IMR-90 (cell line): Measurements from ENCODE around the gene CERT1. TPM values are rescaled to one million over a fixed set of nuclear protein-coding genes. Genes with fewer than 3 reads are reported as not detected.

ENCODE experiments used
- ATAC-seq: fragments of 200-7000 bp; cut with Tn5 transposase; 2 replicates; pipeline ENCODE4 v1.9.1; 2020; ENCODE audit warnings: low read depth, mild to moderate bottlenecking, moderate library complexity
- BruUV-seq: library from RNA; stranded (reverse); fragments of 400-500 nt; replicated peaks from 2 replicates; lab custom pipeline; 2021; lab: Mats Ljungman, UMichigan
- CTCF ChIA-PET: fragments of 300-600 bp; formaldehyde crosslinking; extraction: SDS; loops from one replicate; lab custom pipeline; 2021; ENCODE audit warnings: antibody characterized with exemption; lab: Yijun Ruan, JAX
- POLR2A ChIA-PET: fragments of 300-600 bp; sonication (Branson Sonifier 250); formaldehyde crosslinking; loops from one replicate; lab custom pipeline; 2022; ENCODE audit warnings: antibody characterized with exemption; ENCODE audit not compliant: unreplicated experiment; lab: Charles Lee
- DNase-seq: peaks from one replicate; pipeline ENCODE4 v3.0.0; 2013
- H2AFZ ChIP-seq: replicated peaks from 2 replicates; pipeline ENCODE3; 2013; ENCODE audit warnings: low read length, mild to moderate bottlenecking; ENCODE audit not compliant: poor library complexity
- H2AK5ac ChIP-seq: 2 replicates; pipeline ENCODE4 v1.6.1; 2013; ENCODE audit warnings: low read depth, low read length, inconsistent platforms
- H2AK9ac ChIP-seq: replicated peaks from 2 replicates; pipeline ENCODE3; 2013; ENCODE audit warnings: mild to moderate bottlenecking, low read depth, low read length, moderate library complexity; ENCODE audit not compliant: poor library complexity
- H2BK120ac ChIP-seq: 2 replicates; pipeline ENCODE4 v1.6.1; 2013; ENCODE audit warnings: low read depth, low read length, inconsistent platforms
- H2BK15ac ChIP-seq: 3 replicates; pipeline ENCODE4 v1.6.1; 2013; ENCODE audit warnings: low read depth, low read length, inconsistent platforms
- H2BK20ac ChIP-seq: 2 replicates; pipeline ENCODE4 v1.6.1; 2013; ENCODE audit warnings: low read depth, mild to moderate bottlenecking, inconsistent platforms, low read length, moderate library complexity
- H2BK5ac ChIP-seq: 2 replicates; pipeline ENCODE4 v1.6.1; 2013; ENCODE audit warnings: mild to moderate bottlenecking, low read depth, low read length, inconsistent platforms; ENCODE audit not compliant: poor library complexity, severe bottlenecking
- H3K14ac ChIP-seq: replicated peaks from 2 replicates; pipeline ENCODE4 v1.6.1; 2013; ENCODE audit warnings: low read depth, low read length, inconsistent platforms
- H3K18ac ChIP-seq: 2 replicates; pipeline ENCODE4 v1.6.1; 2013; ENCODE audit warnings: low read depth, low read length, control low read depth
- H3K23ac ChIP-seq: 2 replicates; pipeline ENCODE4 v1.6.1; 2013; ENCODE audit warnings: low read depth, low read length, inconsistent platforms
- H3K27ac ChIP-seq: 2 replicates; pipeline ENCODE4 v1.5.1; 2013; ENCODE audit warnings: mild to moderate bottlenecking, control low read depth, low read length; ENCODE audit not compliant: insufficient read depth
- H3K27me3 ChIP-seq: 2 replicates; pipeline ENCODE4 v1.6.1; 2013; ENCODE audit warnings: low read length; ENCODE audit not compliant: control insufficient read depth, insufficient read depth
- H3K36me3 ChIP-seq: 2 replicates; pipeline ENCODE4 v1.6.1; 2013; ENCODE audit warnings: low read length, mixed read lengths; ENCODE audit not compliant: control insufficient read depth, insufficient read depth
- H3K4ac ChIP-seq: 2 replicates; pipeline ENCODE4 v1.6.1; 2013; ENCODE audit warnings: low read depth, low read length, inconsistent platforms
- H3K4me1 ChIP-seq: 2 replicates; pipeline ENCODE4 v1.6.1; 2013; ENCODE audit warnings: low read length, mixed read lengths; ENCODE audit not compliant: control insufficient read depth, insufficient read depth
- H3K4me2 ChIP-seq: 2 replicates; pipeline ENCODE4 v1.6.1; 2013; ENCODE audit warnings: low read depth, mild to moderate bottlenecking, control low read depth, low read length, moderate library complexity
- H3K4me3 ChIP-seq: 2 replicates; pipeline ENCODE4 v1.5.1; 2013; ENCODE audit warnings: low read depth, mild to moderate bottlenecking, control low read depth, low read length, moderate library complexity; ENCODE audit not compliant: insufficient read depth
- H3K56ac ChIP-seq: 2 replicates; pipeline ENCODE4 v1.6.1; 2013; ENCODE audit warnings: low read length, inconsistent platforms; ENCODE audit not compliant: insufficient read depth; ENCODE audit errors: extremely low read depth
- H3K79me1 ChIP-seq, 2 experiments: 2 replicates each; pipeline ENCODE4 v1.6.1; 2013; ENCODE audit warnings: low read length in 2 of 2, inconsistent platforms in 1 of 2, low read depth in 1 of 2
- H3K9ac ChIP-seq: 2 replicates; pipeline ENCODE4 v1.6.1; 2013; ENCODE audit warnings: low read depth, low read length, control low read depth
- H3K9me1 ChIP-seq: 2 replicates; pipeline ENCODE4 v1.6.1; 2013; ENCODE audit warnings: low read length, inconsistent platforms; ENCODE audit not compliant: insufficient read depth
- H3K9me3 ChIP-seq: 2 replicates; pipeline ENCODE4 v1.6.1; 2013; ENCODE audit warnings: low read length; ENCODE audit not compliant: control insufficient read depth, insufficient read depth
- H4K20me1 ChIP-seq: 2 replicates; pipeline ENCODE4 v1.6.1; 2013; ENCODE audit warnings: low read length, inconsistent platforms; ENCODE audit not compliant: insufficient read depth
- H4K5ac ChIP-seq: 2 replicates; pipeline ENCODE4 v1.6.1; 2013; ENCODE audit warnings: mild to moderate bottlenecking, low read depth, low read length, control low read depth
- H4K8ac ChIP-seq, 2 experiments: 2 replicates each; pipeline ENCODE4 v1.6.1; 2013; ENCODE audit warnings: low read depth in 2 of 2, low read length in 2 of 2, control low read depth in 1 of 2, inconsistent platforms in 1 of 2
- H4K91ac ChIP-seq: 2 replicates; pipeline ENCODE4 v1.6.1; 2013; ENCODE audit warnings: low read depth, low read length, inconsistent platforms; ENCODE audit not compliant: insufficient read depth
- CEBPB ChIP-seq: IDR thresholded peaks from 2 replicates; pipeline ENCODE4 v1.6.1; 2012; ENCODE audit warnings: low read depth, low read length, improper control_type of control experiment
- MAFK ChIP-seq: IDR thresholded peaks from 2 replicates; pipeline ENCODE4 v1.6.1; 2012; ENCODE audit warnings: low read depth, low read length, improper control_type of control experiment
- NFE2L2 ChIP-seq: fragments of 150-350 bp; IDR thresholded peaks from 2 replicates; pipeline ENCODE4 v1.6.1; 2016; ENCODE audit warnings: low read depth, mild to moderate bottlenecking, low read length
- POLR2A ChIP-seq: IDR thresholded peaks from 2 replicates; pipeline ENCODE4 v1.6.1; 2012; ENCODE audit warnings: mild to moderate bottlenecking, low read depth, low read length
- SMC3 ChIP-seq: fragments of 150-350 bp; IDR thresholded peaks from 2 replicates; pipeline ENCODE4 v1.6.1; 2016; ENCODE audit warnings: low read depth, mild to moderate bottlenecking, antibody characterized with exemption, low read length, moderate library complexity
- WGBS, 2 experiments: methylation state at CpG; one replicate each; pipeline versions ENCODE4 v1.1.5 to v1.1.7; 2013; ENCODE audit warnings: missing lambda C conversion rate in 2 of 2; ENCODE audit not compliant: insufficient read length in 1 of 2; ENCODE audit errors: extremely low coverage in 2 of 2; 5-methylcytosine and 5-hydroxymethylcytosine counted together
- dilution Hi-C: fragments of 300-500 bp; cut with HindIII; formaldehyde crosslinking; loops from one replicate; pipeline ENCODE4 v1.14.3; 2018; ENCODE audit warnings: low sequenced_read_pairs; ENCODE audit not compliant: unreplicated experiment
- in situ Hi-C: fragments of 300-500 bp; cut with MboI; formaldehyde crosslinking; loops from 3 replicates; pipeline ENCODE4 v1.14.3; 2019; ENCODE audit warnings: low sequenced_read_pairs, inconsistent platforms, mixed read lengths
- intact Hi-C: fragments of 100-400 bp; cut with micrococcal nuclease; formaldehyde crosslinking; loops from 2 replicates; pipeline ENCODE4 v1.10.0; 2022
- polyA plus RNA-seq, 3 experiments: library from polyadenylated mRNA; depleted of rRNA; stranded (reverse); fragments of >200 nt; gene quantifications; 2 replicates each; pipeline ENCODE4 v1.2.3, GENCODE V29; 2012; ENCODE audit warnings: low replicate concordance in 1 of 3
- total RNA-seq: library from RNA; depleted of rRNA; stranded (reverse); fragments of >200 nt; gene quantifications from 2 replicates; pipeline ENCODE4 v1.2.3, GENCODE V29; 2012

CERT1 gene
- total and polyA plus RNA-seq, 2 of the 4 experiments (the other 2 are of a cell fraction), result 7.2 TPM

DNA sequence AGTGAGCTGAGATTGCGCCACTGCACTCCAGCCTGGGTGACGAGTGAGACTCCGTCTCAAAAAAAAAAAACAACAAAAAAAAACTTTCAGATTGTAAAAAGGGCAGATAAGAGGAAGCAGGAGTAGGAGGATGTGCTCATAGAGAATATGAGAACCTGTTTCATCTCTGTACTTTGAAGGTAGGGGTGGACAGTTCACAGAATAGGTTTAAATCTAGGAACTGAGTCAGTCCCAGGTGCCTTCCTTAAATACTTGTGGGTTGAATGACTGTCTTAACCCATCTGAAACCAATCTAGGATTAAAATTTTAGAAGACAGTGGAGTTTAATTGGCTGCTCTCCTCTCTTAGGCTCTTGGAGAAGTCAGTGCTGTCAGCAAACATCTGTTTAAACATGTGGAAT is 12.6 kb upstream of the CERT1 start:
- ChIA-PET CTCF (no interaction called here), POLR2A (no interaction called here)
- WGBS, 2 experiments, result no CpG with 5 or more reads among the region's 3 CpGs
- Histone ChIP-seq H4K20me1 (no peaks in the 10 kb centered on the region; the same call in none of the 2 replicates), H3K9me3 (peaks cover 5% of the 10 kb centered on the region; the same call in 1 of the 2 replicates), H3K4me3 (no peak overlapping the region), H3K4ac (no peak overlapping the region), H3K27me3 (no peaks in the 10 kb centered on the region), H2BK15ac (no peak overlapping the region), H4K91ac (no peak overlapping the region), H3K4me1 (no peaks in the 10 kb centered on the region), H2AK5ac (no peak overlapping the region), H4K8ac (no peak overlapping the region), H4K5ac (no peak overlapping the region), H2BK20ac (no peak overlapping the region), H2AFZ (no peak overlapping the region), H3K9ac (no peak overlapping the region), H2BK5ac (no peak overlapping the region), H3K23ac (no peak overlapping the region), H3K79me1 (peaks cover 23 to 36% of the 10 kb centered on the region in 2 experiments), H3K18ac (no peak overlapping the region), H3K27ac (no peak overlapping the region), H2AK9ac (no peak overlapping the region), H2BK120ac (no peak overlapping the region), H3K14ac (no peak overlapping the region), H3K9me1 (peaks cover 1% of the 10 kb centered on the region; the same call in 1 of the 2 replicates), H3K56ac (no peak overlapping the region), H3K36me3 (0 out of 2 replicates have a peak, but pooled peaks cover 1% of the 10 kb centered on the region), H3K4me2 (no peak overlapping the region)
- no TSS peak for BruUV-seq
- ATAC-seq (no peak), DNase-seq (no peak)
- in situ Hi-C loops, result no loop called here
- TF ChIP-seq MAFK (no peak), SMC3 (no peak), NFE2L2 (no peak), CEBPB (no peak), POLR2A (no peak)
- intact Hi-C loops, result no loop called here
- dilution Hi-C loops, result no loop called here
